ENCODE results near the gene GPR152.

Gene GPR152

DNA sequence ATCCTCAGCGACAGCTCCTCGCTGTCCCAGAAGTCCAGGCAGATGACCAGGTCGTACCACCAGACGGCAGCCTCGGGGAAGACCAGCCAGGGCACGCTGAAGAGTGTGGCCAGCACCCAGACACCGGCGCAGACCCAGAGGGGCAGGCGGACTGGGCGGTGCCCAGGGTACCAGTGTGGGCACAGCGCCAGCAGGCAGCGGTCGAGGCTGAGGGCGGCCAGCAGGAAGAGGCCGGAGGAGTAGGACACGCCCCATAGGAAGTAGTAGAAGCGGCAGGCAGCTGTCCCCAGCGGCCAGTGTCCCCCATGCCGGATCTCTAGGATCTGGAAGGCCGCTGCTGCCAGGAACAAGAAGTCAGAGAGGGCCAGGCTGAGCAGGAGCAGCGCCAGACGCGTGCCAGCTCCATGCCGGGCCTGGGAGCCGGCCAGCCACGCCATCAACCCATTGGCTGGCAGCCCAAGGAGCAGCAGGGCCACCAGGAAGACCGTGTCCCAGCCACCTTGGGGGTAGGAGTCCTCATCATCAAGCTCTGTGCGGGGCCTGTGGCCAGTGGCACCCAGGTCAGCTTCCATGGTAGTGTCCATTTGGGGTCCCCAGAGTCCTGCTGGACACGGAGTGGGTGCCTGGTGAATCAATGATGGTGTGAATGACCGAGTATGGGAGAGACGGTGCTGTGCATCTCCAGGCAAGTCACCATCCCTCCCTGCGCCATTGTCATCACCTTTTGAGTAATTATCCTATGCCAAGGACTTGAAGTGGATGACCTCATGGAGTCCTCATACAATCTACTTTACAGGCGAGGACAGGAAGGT is at the start of gene GPR152:
GPR152 (minus strand) TSS at position 589 of the 812 bp plus-strand sequence; CDS start at position 584, 5 bp downstream.
- DNase-seq (ENCODE audit: low read depth in 2 of 2): no peak

DNA sequence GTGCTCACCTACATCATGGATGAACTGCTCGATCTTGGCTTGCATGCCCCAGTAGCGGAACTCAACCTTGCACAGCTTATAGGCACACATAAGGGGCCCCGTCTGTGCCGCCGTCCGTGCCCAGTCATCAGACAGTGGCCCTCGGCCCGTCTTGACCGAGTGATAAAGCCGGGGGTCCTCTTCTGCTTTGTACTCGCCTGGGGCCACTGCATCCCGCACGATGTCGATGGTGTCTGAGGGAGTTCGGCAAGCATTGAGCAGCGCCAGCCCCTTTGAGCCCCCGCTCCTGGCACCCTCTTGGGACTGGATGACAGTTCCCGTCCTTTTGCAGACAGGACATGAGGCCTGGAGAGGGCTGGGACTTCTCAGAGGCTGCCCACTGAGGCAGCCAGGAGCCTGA is 49.3 kb upstream of the GPR152 start:
- no peak for DNase-seq (ENCODE audit: low read depth in 2 of 2)

- DNase-seq (ENCODE audit: low read depth in 2 of 2): no peak
Observed at GRCh38 chr11:67500831-67501715, 48.5 kb upstream of the GPR152 start.

GRCh38 chr11:67500484-67500821 is 47.9 kb upstream of the GPR152 start:
- no peak for DNase-seq (ENCODE audit: low read depth in 2 of 2)

DNA sequence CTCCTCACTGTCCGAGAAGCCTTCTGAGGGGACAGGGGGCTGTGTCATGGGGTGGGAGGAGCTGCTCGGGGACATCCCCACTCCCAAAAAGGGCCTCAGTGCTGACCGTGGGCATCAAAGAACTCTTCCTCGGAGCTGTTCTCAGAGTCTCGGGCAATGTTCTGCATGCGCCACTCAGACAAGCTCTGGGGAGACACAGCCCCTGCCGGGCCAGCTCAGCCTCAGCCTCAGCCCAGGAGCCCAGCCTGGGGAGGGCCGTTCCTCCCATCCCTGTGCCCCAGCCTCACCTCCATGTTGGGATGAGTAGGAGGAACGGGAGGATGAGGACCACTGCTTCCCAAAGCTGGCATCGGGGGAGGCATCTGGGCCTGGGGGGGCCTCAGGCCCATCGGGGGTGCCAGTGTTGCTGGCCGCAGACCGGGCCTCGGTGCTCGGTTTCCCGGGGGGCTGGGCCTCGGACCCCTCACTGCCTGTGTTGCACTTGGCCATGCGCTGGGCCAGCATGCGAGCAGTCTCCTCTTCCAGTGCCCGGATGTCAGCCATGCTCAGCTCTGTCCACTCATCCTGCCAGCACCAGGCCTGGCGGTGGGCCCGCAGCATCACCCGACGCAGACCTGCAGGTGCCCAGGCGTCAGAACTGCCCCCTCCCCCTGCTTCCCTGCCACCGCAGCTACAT is 47.4 kb upstream of the GPR152 start:
- no peak for DNase-seq (ENCODE audit: low read depth in 2 of 2)

DNA sequence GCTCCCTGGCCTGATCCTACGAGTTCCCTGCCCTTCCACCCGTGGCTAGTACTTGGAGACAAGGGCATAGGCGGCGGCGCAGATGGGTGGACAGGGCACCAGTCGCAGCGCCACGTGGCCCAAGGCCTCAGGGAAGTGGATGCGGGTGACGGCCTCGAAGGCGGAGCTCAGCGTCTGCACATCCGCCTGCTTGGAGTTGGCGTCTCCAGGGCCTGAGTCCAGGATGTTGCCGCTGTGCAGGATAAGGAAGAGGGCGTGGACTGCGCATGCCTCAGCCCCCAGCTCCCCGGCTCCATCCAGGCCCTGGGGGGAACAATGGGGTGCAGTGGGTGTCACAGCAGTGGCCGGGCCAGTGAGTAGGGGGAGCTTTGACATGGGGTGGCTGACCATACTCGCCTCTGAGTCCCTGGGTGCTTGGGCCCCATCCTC is 46.0 kb upstream of the GPR152 start:
- no peak for DNase-seq (ENCODE audit: low read depth in 2 of 2)

- no peak for DNase-seq (ENCODE audit: low read depth in 2 of 2)
Observed at GRCh38 chr11:67497656-67498291, 45.2 kb upstream of the GPR152 start.

GRCh38 chr11:67496113-67496512 is 43.6 kb upstream of the GPR152 start:
- no peak for DNase-seq (ENCODE audit: low read depth in 2 of 2)

DNA sequence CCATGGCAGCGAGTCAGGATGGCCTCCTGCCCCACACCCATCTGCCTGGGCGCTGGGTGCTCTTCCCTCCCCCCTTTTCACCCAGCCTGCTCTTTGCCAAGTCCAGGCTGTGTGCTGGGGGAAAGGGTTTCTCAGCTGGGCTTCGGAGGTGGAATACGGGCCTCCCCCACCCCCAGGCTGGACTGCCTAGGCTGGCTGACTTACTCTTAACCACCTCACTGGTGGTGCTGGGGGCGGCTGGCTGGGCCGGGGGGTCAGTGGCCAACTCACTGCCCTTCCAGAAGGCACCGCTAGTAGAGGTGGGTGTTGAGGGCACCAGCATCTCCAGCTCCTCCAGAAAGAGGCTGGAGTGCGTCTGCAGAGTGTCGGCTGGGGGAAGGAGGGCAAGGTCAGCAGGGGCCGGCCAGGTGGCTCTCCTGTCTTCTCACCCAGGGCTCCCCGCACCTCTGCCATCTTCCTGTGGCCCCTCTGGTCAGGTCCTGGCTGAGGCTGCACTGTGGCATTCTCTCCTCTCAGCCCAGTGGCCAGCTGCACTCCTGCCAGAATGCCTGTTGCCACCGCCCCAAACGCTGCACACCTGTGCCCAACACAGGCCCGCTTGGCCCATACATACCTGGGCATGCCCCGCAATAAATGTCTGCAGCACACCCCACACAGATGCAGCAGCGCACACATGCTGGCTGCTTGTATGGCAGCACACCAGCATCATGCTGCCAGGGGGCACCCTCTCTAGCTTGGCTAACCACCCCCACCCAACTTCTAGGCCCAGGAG is 42.9 kb upstream of the GPR152 start:
- DNase-seq (ENCODE audit: low read depth in 2 of 2): no peak

GRCh38 chr11:67494371-67495233 is 42.1 kb upstream of the GPR152 start:
- DNase-seq (ENCODE audit: low read depth in 2 of 2): no peak

GRCh38 chr11:67493548-67494370 is 41.2 kb upstream of the GPR152 start:
- DNase-seq (ENCODE audit: low read depth in 2 of 2): no peak

DNA sequence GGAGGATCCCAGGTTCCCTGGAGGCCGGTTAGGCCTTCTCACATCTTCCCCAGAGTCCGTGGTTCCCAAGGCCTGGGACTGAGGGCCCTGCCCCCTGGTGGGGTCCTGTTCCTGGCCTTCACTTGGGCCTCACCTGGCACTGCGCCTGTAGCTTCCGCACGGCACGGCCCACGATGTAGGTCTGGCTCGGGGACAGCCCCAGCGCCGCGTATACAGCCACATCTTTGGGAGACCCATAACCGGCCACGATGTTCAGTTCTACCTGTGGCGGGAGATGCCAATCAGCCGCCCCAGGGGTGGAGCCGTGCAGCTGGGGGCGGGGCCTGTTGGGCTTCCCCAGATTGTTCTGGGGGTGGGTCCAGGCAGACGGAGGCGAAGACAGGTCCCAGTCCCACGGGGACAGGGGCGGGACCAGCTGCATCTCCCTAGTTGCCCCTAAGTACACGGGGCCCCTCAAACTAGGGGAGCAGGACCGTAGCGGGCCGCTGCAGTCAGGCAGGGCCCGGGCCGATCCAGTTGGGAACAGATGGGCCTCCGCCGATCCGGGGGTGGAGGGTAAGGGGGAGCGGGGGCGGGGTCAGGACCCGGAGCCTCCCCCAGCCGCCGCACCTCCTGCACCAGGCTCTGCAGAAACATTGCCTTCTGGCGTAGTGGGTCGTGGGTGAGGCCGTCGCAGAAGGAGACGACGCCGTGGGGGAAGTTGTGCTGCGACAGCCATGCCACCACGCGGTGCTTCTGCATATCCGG is 40.4 kb upstream of the GPR152 start:
- no peak for DNase-seq (ENCODE audit: low read depth in 2 of 2)

DNA sequence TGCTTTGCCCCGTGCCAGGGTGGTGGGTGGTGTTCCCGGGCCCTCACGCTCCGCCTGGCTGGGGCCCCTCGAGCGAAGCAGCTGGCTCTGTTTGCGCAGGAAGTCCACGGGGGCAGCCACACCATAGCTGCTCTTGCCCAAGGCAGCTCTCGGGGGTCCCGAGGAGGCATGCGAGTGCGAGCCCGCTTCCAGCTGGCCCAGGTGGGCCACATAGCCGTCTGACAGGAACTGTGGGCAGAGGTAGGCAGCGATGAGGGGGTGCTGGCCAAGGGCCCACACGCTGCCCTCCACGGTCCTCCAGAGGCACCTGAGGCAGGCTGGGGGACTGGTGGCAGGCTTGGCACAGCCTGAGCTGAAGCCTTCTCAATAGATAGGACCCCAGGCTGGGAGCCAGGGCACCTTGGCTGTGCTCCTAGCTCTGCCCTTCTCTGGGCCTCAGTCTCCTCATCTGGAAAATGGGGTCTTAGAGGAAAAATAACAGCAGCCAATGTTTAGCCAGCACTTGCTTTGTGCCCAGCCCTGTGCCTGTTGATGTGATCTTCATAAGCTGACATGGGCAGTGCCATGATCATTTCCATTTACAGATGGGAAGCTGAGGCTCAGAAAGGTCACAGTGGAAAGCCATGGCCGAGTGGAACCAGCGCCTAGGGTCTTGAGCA is 39.7 kb upstream of the GPR152 start:
- DNase-seq (ENCODE audit: low read depth in 2 of 2): no peak

- no peak for DNase-seq (ENCODE audit: low read depth in 2 of 2)
Observed at GRCh38 chr11:67491276-67492068, 38.9 kb upstream of the GPR152 start.

DNA sequence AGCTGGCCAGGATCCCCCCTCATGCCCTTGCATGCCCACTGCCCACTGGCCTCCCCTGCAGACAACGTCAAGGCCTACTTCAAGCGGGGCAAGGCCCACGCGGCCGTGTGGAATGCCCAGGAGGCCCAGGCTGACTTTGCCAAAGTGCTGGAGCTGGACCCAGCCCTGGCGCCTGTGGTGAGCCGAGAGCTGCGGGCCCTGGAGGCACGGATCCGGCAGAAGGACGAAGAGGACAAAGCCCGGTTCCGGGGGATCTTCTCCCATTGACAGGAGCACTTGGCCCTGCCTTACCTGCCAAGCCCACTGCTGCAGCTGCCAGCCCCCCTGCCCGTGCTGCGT is 38.2 kb upstream of the GPR152 start:
- no peak for DNase-seq (ENCODE audit: low read depth in 2 of 2)

GRCh38 chr11:67489885-67490726 is 37.6 kb upstream of the GPR152 start:
- DNase-seq (ENCODE audit: low read depth in 2 of 2): no peak
